Hindlimb muscle (tissue), 1 donor: Measurements from ENCODE around the gene TNKS2. TPM values are rescaled to one million over a fixed set of nuclear protein-coding genes. Genes with fewer than 3 reads are reported as not detected.

Source experiments
- DNase-seq: peaks from one replicate; pipeline ENCODE4 v3.0.0-alpha.2; 2013
- polyA plus RNA-seq: library from polyadenylated mRNA; unstranded; fragments of 120-200 nt; gene quantifications from one replicate; pipeline ENCODE4 v1.2.1, GENCODE V29; 2013; ENCODE audit not compliant: insufficient read length

TNKS2 gene
- polyA plus RNA-seq, 1 donor: 36.0 TPM

DNA sequence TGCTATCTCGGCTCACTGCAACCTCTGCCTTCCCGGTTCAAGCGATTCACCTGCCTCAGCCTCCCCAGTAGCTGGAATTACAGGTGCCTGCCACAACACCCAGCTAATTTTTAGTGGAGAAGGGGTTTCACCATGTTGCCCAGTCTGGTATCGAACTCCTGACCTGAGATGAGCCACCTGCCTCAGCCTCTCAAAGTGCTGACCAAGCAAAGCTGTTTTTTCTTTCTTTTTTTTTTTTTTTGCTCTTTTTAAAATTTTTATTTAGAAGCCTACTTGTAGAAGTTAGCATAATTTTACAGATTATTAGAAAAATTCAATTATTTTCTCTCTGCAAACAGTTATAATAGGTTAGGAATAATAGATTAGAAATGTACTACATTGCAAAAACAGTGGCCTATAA is 112.2 kb downstream of the TNKS2 start:
- DNase-seq: no peak

Other genes with a start within 250 kb of the TNKS2 start
- gene PPP1R3C, start 165.4 kb upstream of the TNKS2 start, polyA plus RNA-seq: 134 TPM
- gene FGFBP3, start 111.1 kb downstream of the TNKS2 start, polyA plus RNA-seq: 1.9 TPM
- gene BTAF1, start 125.3 kb downstream of the TNKS2 start, polyA plus RNA-seq: 20.4 TPM